ENCODE data around the gene MB21D2. TPM values are rescaled to one million over a fixed set of nuclear protein-coding genes. Genes with fewer than 3 reads are reported as not detected.

MB21D2 gene
- total and polyA plus RNA-seq, 7 experiments from 2014 or later = 1.7 to 21.5 (median 3.3) TPM

DNA sequence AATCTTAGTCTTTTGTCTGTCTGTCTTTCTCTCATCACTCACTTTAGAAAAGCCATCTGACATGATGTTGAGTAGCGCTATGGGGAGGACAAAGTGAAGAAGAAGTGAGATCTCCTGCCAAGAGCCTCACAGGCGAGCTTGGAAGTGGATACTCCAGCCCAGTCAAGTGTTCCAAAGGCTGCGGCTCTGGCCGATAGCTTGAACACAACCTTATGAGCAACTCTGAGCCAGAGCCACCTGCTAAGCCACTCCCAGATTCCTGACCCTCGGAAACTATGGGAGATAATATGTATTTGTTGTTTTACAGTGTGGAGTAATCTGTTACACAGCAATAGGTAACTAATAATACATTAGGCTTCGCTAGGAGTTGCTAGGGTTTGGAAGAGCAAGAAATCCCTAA is 76.2 kb downstream of the MB21D2 start:
- ATAC-seq = no peak
- H3K4me1 Mint-ChIP-seq = peaks cover 0 to 59% (median 20%) of the 10 kb centered on the region in 7 donors
- no peaks in the 10 kb centered on the region for H3K36me3 ChIP-seq (ENCODE audit: control insufficient read depth in 2 of 3, insufficient read depth in 3 of 3, low read length in 3 of 3)
- POLR2A ChIA-PET = no interaction called here
- H3K27ac Mint-ChIP-seq = no peak overlapping the region
- no peak overlapping the region for H3K27ac ChIP-seq (ENCODE audit: low read depth, low read length)
- intact Hi-C loops (cut with micrococcal nuclease) = no loop called here
- H3K36me3 Mint-ChIP-seq = peaks cover 0 to 9% (median 0%) of the 10 kb centered on the region in 5 donors
- DNase-seq = no peak
- peaks cover 0 to 7% (median 0%) of the 10 kb centered on the region in 5 donors for H3K27me3 Mint-ChIP-seq
- H3K4me3 ChIP-seq (ENCODE audit: low read length) = no peak overlapping the region
- CTCF ChIA-PET = no interaction called here
- no peaks in the 10 kb centered on the region for H3K4me1 ChIP-seq (ENCODE audit: control insufficient read depth in 2 of 2, insufficient read depth in 2 of 2, low read length in 2 of 2)
- H3K9me3 Mint-ChIP-seq = peaks cover 0 to 2% (median 0%) of the 10 kb centered on the region in 11 donors
- H3K4me3 Mint-ChIP-seq = no peak overlapping the region
- H3K27me3 ChIP-seq (ENCODE audit: control insufficient read depth in 2 of 2, insufficient read depth in 2 of 2, low read length in 2 of 2) = no peaks in the 10 kb centered on the region
- no peaks in the 10 kb centered on the region for H3K9me3 ChIP-seq (ENCODE audit: control insufficient read depth in 2 of 3, low read length in 3 of 3)

DNA sequence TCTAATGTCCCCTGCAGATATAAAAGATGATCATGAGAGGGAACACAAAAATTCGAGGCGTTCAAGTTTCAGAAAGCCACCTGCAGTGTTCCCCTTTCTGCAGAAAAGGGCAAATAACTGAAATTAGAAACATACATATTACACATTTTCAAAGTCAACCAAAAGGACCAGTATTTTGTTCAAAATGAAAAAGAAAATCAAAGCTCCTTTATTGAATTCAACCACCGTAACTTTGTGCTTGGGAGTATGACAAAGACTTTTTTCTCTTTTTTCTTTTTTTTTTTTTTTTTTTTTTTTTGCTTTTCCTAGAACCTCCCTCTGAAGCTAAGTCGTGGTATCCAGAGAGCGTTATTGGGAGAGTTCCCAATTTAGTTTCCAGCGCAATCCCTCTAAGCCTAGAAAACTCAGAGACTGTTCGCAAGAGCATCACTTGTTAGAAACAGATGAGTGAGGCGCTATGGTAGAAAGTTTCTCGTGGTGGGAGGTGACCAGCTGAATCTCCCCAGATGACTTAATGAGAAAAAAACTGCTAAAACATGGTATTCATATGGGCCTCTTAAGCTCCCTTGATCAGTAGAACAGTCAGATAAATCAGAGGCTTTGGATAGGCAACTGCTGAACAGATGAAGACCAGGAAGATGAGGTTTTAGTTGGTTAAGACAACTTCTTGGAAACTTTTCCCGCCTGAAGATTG is 77.4 kb downstream of the MB21D2 start:
- Histone ChIP-seq H3K27ac (ENCODE audit: low read depth, low read length) (no peak overlapping the region), H3K4me1 (ENCODE audit: control insufficient read depth in 2 of 2, insufficient read depth in 2 of 2, low read length in 2 of 2) (no peaks in the 10 kb centered on the region), H3K36me3 (ENCODE audit: control insufficient read depth in 2 of 3, insufficient read depth in 3 of 3, low read length in 3 of 3) (no peaks in the 10 kb centered on the region), H3K9me3 (ENCODE audit: control insufficient read depth in 2 of 3, low read length in 3 of 3) (no peaks in the 10 kb centered on the region), H3K4me3 (ENCODE audit: low read length) (no peak overlapping the region), H3K27me3 (ENCODE audit: control insufficient read depth in 2 of 2, insufficient read depth in 2 of 2, low read length in 2 of 2) (no peaks in the 10 kb centered on the region)
- Mint-ChIP-seq H3K9me3 (no peaks in the 10 kb centered on the region), H3K27ac (no peak overlapping the region), H3K36me3 (peaks cover 0 to 9% (median 0%) of the 10 kb centered on the region in 5 donors), H3K4me3 (no peak overlapping the region), H3K27me3 (peaks cover 0 to 7% (median 0%) of the 10 kb centered on the region in 5 donors), H3K4me1 (peaks cover 1 to 64% (median 26%) of the 10 kb centered on the region in 7 donors)
- intact Hi-C loops (cut with micrococcal nuclease) = no loop called here
- DNase-seq (no peak), ATAC-seq (no peak)
- ChIA-PET CTCF (no interaction called here), POLR2A (no interaction called here)

DNA sequence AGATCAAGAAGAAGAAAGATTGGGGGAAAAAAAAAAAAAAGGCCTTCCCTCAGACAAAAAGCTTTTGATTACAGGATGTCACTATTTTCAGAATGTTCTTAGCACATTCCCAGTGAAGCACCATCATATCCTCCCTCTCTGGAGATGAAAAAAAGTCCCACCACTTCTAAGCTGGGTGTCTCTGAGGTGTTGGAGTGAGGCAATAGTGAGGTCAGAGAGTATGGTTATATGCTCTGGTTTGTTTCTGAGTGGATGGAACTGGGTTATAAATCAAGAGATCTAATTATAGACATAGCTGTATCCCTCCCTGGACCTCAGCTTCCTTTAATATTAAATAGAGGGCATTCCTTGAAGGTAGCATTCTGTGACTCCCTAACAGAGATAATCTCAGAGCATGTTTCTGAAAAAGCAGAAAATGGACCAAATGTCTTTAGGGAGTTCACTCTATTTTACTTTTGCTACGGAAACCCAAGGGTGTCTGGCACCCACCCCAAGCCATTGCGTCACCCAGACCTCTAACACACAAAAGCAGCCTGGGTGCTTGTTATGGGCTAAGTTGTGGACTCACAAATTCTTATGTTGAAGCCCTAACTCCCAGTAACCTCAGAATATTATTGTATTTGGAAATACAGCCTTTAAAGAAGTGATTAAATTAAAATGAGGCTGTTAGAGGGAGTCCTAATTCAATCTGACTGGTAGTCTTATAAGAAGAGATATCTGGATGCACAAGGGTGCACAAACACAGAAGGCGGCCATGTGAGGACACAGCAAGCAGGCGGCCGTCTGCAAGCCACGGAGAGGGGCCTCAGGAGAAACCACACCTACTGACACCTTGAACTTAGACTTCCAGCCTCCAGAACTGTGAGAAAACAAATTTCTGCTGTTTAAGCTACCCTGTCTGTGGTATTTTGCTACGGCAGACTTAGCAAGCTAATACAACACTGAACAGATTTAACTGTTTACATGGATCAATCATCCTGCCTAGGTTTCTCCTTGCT is 81.5 kb downstream of the MB21D2 start:
- peak in 1 of 9 donors; percentile 4 for DNase-seq
- H3K27me3 ChIP-seq (ENCODE audit: control insufficient read depth in 2 of 2, insufficient read depth in 2 of 2, low read length in 2 of 2) = no peaks in the 10 kb centered on the region
- intact Hi-C loops (cut with micrococcal nuclease) = no loop called here
- H3K4me3 Mint-ChIP-seq = no peak overlapping the region
- H3K27ac ChIP-seq (ENCODE audit: low read depth, low read length) = no peak overlapping the region
- ChIA-PET CTCF (no interaction called here), POLR2A (no interaction called here)
- no peak for ATAC-seq
- no peaks in the 10 kb centered on the region for H3K4me1 ChIP-seq (ENCODE audit: control insufficient read depth in 2 of 2, insufficient read depth in 2 of 2, low read length in 2 of 2)
- no peak overlapping the region for H3K4me3 ChIP-seq (ENCODE audit: low read length)
- H3K27ac Mint-ChIP-seq = peak overlapping the region in 2 of 9 donors; percentile 62 to 70
- peaks cover 0 to 6% (median 0%) of the 10 kb centered on the region in 5 donors for H3K27me3 Mint-ChIP-seq
- peaks cover 0 to 65% (median 21%) of the 10 kb centered on the region in 7 donors for H3K4me1 Mint-ChIP-seq
- H3K36me3 ChIP-seq (ENCODE audit: control insufficient read depth in 2 of 3, insufficient read depth in 3 of 3, low read length in 3 of 3) = no peaks in the 10 kb centered on the region
- no peaks in the 10 kb centered on the region for H3K9me3 Mint-ChIP-seq
- no peaks in the 10 kb centered on the region for H3K9me3 ChIP-seq (ENCODE audit: control insufficient read depth in 2 of 3, low read length in 3 of 3)
- peaks cover 0 to 10% (median 3%) of the 10 kb centered on the region in 5 donors for H3K36me3 Mint-ChIP-seq

DNA sequence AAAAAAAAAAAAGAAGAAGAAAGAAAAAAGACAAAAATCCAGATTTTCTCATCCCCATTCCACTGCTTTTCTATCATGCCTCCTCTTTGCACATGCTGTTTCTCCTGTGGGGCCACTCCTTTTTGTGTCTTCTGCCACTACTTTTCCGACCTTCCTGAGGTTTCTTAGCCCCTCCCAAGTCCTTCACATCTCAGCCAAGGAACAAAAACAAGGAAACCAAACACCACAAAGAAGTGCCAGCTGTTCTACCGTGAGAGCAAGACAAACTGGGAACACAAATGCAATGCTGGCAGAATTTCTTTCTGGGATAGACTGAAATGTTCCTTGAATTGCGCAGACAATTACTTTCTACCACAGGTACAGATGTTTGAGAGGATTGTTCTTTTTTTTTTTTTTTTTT is 83.2 kb downstream of the MB21D2 start:
- Histone ChIP-seq H3K27ac (ENCODE audit: low read depth, low read length) (no peak overlapping the region), H3K27me3 (ENCODE audit: control insufficient read depth in 2 of 2, insufficient read depth in 2 of 2, low read length in 2 of 2) (no peaks in the 10 kb centered on the region), H3K36me3 (ENCODE audit: control insufficient read depth in 2 of 3, insufficient read depth in 3 of 3, low read length in 3 of 3) (no peaks in the 10 kb centered on the region), H3K4me3 (ENCODE audit: low read length) (no peak overlapping the region), H3K9me3 (ENCODE audit: control insufficient read depth in 2 of 3, low read length in 3 of 3) (no peaks in the 10 kb centered on the region), H3K4me1 (ENCODE audit: control insufficient read depth in 2 of 2, insufficient read depth in 2 of 2, low read length in 2 of 2) (no peaks in the 10 kb centered on the region)
- Mint-ChIP-seq H3K4me3 (no peak overlapping the region), H3K9me3 (peaks cover 0 to 2% (median 0%) of the 10 kb centered on the region in 11 donors), H3K4me1 (peaks cover 0 to 69% (median 21%) of the 10 kb centered on the region in 7 donors), H3K27me3 (peaks cover 0 to 7% (median 0%) of the 10 kb centered on the region in 5 donors), H3K36me3 (peaks cover 0 to 20% (median 3%) of the 10 kb centered on the region in 5 donors), H3K27ac (peak overlapping the region in 1 of 9 donors; percentile 29)
- CTCF ChIA-PET = no interaction called here
- intact Hi-C loops (cut with micrococcal nuclease) = no loop called here
- POLR2A ChIA-PET = no interaction called here
- ATAC-seq (no peak), DNase-seq (no peak)

DNA sequence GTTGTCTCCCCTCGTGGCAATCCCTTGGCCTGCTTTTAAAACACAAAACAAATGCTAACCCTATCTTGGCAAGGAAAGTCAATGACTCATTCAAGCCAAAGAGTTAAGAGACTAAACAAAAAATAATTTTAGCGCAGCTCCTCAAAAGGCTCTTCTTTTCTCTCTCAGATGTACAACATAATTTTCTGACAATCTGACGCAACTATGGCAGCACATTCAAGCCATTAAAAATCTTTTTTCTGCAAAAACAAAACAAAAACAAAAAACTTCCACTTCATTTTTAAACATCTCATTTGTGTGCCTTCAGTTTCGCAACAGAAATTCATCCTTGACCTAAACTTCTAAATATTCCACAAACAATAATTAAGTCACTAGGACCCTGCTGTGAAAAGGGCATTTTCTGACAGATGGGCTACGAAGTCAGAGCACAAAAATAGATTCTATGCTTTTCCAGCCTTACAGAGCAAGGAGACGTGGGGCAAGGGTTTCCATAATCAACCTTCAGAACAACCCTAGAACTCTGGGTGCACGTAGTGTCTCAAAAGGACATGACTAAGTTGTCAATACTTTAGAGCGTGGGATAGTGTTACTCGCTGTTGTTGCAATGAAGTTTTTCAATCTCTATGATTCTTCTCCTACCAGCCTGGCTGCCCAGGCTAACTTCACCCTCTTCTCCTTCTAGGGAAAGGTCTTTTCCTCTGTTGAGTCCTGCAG is 84.3 kb downstream of the MB21D2 start:
- H3K36me3 ChIP-seq (ENCODE audit: control insufficient read depth in 2 of 3, insufficient read depth in 3 of 3, low read length in 3 of 3) = no peaks in the 10 kb centered on the region
- H3K4me1 ChIP-seq (ENCODE audit: control insufficient read depth in 2 of 2, insufficient read depth in 2 of 2, low read length in 2 of 2) = no peaks in the 10 kb centered on the region
- Mint-ChIP-seq H3K27me3 (peaks cover 0 to 7% (median 0%) of the 10 kb centered on the region in 5 donors), H3K36me3 (peaks cover 0 to 19% (median 3%) of the 10 kb centered on the region in 5 donors), H3K4me1 (peaks cover 0 to 62% (median 21%) of the 10 kb centered on the region in 7 donors), H3K27ac (no peak overlapping the region), H3K4me3 (no peak overlapping the region), H3K9me3 (peaks cover 0 to 3% (median 0%) of the 10 kb centered on the region in 11 donors)
- CTCF ChIA-PET = no interaction called here
- intact Hi-C loops (cut with micrococcal nuclease) = no loop called here
- H3K9me3 ChIP-seq (ENCODE audit: control insufficient read depth in 2 of 3, low read length in 3 of 3) = no peaks in the 10 kb centered on the region
- DNase-seq = no peak
- no peak for ATAC-seq
- H3K27ac ChIP-seq (ENCODE audit: low read depth, low read length) = no peak overlapping the region
- POLR2A ChIA-PET = no interaction called here
- no peaks in the 10 kb centered on the region for H3K27me3 ChIP-seq (ENCODE audit: control insufficient read depth in 2 of 2, insufficient read depth in 2 of 2, low read length in 2 of 2)
- H3K4me3 ChIP-seq (ENCODE audit: low read length) = no peak overlapping the region

DNA sequence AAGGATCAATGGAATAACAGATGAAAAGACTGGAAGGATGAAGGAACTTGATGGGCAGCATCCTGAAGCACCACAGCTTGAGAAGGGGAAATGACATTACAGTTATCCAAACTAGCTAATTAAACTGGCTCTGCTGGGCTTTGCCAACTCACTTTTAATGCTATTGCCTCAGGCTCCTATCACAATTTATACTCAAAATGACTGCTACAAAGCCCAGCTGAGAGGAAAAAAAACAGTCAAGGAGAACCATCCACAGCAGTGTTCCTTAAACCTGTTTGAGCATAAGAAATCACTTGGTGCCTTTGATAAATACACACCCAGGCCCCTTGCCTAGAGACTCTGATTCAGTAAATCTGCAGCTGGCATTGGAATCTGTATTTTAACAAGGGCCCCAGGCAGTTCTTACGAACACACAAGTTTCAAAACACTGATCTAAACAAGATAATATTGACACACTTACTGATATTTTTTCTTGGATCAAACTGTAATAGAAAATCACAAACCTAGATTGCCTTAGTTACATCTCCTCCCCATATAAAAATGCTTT is 85.8 kb downstream of the MB21D2 start:
- Histone ChIP-seq H3K4me3 (ENCODE audit: low read length) (no peak overlapping the region), H3K9me3 (ENCODE audit: control insufficient read depth in 2 of 3, low read length in 3 of 3) (no peaks in the 10 kb centered on the region), H3K27me3 (ENCODE audit: control insufficient read depth in 2 of 2, insufficient read depth in 2 of 2, low read length in 2 of 2) (no peaks in the 10 kb centered on the region), H3K36me3 (ENCODE audit: control insufficient read depth in 2 of 3, insufficient read depth in 3 of 3, low read length in 3 of 3) (no peaks in the 10 kb centered on the region), H3K27ac (ENCODE audit: low read depth, low read length) (no peak overlapping the region), H3K4me1 (ENCODE audit: control insufficient read depth in 2 of 2, insufficient read depth in 2 of 2, low read length in 2 of 2) (no peaks in the 10 kb centered on the region)
- H3K4me1 Mint-ChIP-seq = peaks cover 1 to 53% (median 12%) of the 10 kb centered on the region in 7 donors
- no peak for ATAC-seq
- H3K27me3 Mint-ChIP-seq = peaks cover 0 to 7% (median 0%) of the 10 kb centered on the region in 5 donors
- peaks cover 0 to 25% (median 3%) of the 10 kb centered on the region in 5 donors for H3K36me3 Mint-ChIP-seq
- ChIA-PET CTCF (no interaction called here), POLR2A (no interaction called here)
- DNase-seq = no peak
- intact Hi-C loops (cut with micrococcal nuclease) = loop anchor here in 1 of 2 donors (2.0 kb wide), 1 partner anchor 61 kb away; no protein-coding TSS in a partner anchor
- H3K27ac Mint-ChIP-seq = peak overlapping the region in 1 of 9 donors; percentile 15
- no peak overlapping the region for H3K4me3 Mint-ChIP-seq
- peaks cover 0 to 7% (median 0%) of the 10 kb centered on the region in 11 donors for H3K9me3 Mint-ChIP-seq

Measured in naive thymus-derived CD4-positive, alpha-beta T cell (primary cell).